K562 (cell line): ENCODE results near the gene ERGIC1. TPM values are rescaled to one million over a fixed set of nuclear protein-coding genes. Genes with fewer than 3 reads are reported as not detected.

ENCODE experiments used
- EHMT2 ChIP-seq: fragments of 450-650 bp; IDR thresholded peaks from 2 replicates; pipeline ENCODE4 v1.6.1; 2018; ENCODE audit warnings: antibody characterized with exemption
- SIX5 ChIP-seq, 2 experiments: IDR thresholded peaks; 2 replicates each; pipeline ENCODE4 v1.6.1; 2011; ENCODE audit warnings: low read length in 2 of 2, borderline replicate concordance in 1 of 2, low read depth in 1 of 2, mild to moderate bottlenecking in 1 of 2, moderate library complexity in 1 of 2; ENCODE audit not compliant: insufficient read depth in 1 of 2
- ZBTB40 ChIP-seq, 2 experiments: fragments of 450-650 bp in 1 of 2; sonication (generic) in 1 of 2; formaldehyde crosslinking in 1 of 2; IDR thresholded peaks; 2 replicates each; pipeline versions ENCODE4 v1.7.1 to v1.9.0; 2016 to 2022; ENCODE audit warnings: inconsistent platforms in 1 of 2, mild to moderate bottlenecking in 1 of 2, missing genetic modification reagents in 1 of 2
- polyA plus RNA-seq, 8 experiments: library from polyadenylated mRNA; depleted of rRNA in 4 of 8; stranded (reverse) in 5 of 8; unstranded in 3 of 8; fragments of >200 nt; fragmentation: Nextera tagmentation in 2 of 8; fragmentation: Illumina TruSeq in 1 of 8; extraction: Ambion mirVana in 2 of 8; extraction: Trizol in 1 of 8; gene quantifications; 2 replicates each; pipeline versions ENCODE4 v1.2.1 to v1.2.3, GENCODE V29; 2011 to 2014; ENCODE audit warnings: inconsistent platforms in 1 of 8, missing spikeins in 1 of 8
- total RNA-seq, 7 experiments: library from RNA; depleted of rRNA in 6 of 7; stranded (reverse); fragments of >200 nt in 6 of 7; fragmentation: Illumina TruSeq in 2 of 7; extraction: Trizol in 2 of 7; gene quantifications; 2 replicates each; pipeline versions ENCODE4 v1.2.1 to v1.2.3, GENCODE V29; 2011 to 2021; ENCODE audit warnings: low replicate concordance in 1 of 7
- TF ChIP-seq, protein P1 (sequence below): fragments of 450-650 bp; formaldehyde crosslinking; IDR thresholded peaks from 2 replicates; pipeline ENCODE4 v1.4.0; 2022; ENCODE audit warnings: missing genetic modification characterization

The ERGIC1 gene
- total and polyA plus RNA-seq, 9 of the 15 experiments (the other 6 are each of a cell fraction or from before 2014, with no cell fraction given) = 5.5 to 68.4 (median 36.4) TPM

DNA sequence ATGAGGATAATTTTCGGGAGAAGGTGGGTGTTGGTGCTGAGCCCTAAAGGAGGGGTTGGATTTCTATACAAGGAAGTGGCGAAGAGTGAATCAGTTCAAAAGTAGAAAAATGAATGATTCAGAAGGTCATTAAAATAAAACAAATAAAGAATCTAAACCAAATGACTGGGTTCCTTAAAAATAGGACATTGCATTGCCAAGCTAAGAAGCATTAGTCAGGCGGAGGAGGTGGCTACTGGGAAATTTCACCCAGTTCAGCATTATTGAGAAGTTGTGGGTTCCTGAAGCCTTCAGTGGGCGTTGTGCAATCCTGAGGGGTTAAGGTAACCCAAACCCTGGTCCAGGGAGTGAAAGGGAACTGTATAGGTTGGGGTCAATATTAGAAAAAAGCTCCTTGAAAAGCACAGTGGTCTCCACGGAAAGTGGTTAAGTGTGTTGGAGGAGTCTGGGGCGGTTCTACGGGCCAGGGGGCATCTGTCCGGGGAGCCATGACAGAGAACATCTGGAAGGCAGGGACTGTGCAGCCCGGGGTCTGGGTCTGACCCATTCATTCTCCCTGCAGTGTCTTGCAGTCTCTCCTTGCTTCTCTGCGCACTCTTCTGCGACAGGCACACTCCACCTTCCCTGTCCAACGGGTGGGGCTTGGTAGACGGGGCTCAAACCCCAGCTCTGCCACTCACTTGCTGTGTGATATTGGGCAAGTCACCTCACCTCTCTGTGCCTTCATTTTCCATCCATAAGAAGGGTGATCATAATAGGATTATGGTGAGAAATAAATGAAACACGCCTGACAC, 35.4 kb upstream of the ERGIC1 start (continued):
- TF ChIP-seq ZBTB40 (IDR thresholded peaks at IDR 0.05) (no peak), ZBTB40 (CRISPR knock-in tag; IDR thresholded peaks at IDR 0.05) (no peak), EHMT2 (no peak), SIX5 (IDR thresholded peaks at IDR 0.05; ENCODE audit: borderline replicate concordance in 1 of 2, insufficient read depth in 1 of 2, low read depth in 1 of 2, low read length in 2 of 2) (no peak)
- TF ChIP-seq, protein P1, sequence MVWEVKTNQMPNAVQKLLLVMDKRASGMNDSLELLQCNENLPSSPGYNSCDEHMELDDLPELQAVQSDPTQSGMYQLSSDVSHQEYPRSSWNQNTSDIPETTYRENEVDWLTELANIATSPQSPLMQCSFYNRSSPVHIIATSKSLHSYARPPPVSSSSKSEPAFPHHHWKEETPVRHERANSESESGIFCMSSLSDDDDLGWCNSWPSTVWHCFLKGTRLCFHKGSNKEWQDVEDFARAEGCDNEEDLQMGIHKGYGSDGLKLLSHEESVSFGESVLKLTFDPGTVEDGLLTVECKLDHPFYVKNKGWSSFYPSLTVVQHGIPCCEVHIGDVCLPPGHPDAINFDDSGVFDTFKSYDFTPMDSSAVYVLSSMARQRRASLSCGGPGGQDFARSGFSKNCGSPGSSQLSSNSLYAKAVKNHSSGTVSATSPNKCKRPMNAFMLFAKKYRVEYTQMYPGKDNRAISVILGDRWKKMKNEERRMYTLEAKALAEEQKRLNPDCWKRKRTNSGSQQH (CRISPR knock-in tag) = no peak
